Fibroblast of the aortic adventitia (primary cell): ENCODE data around the gene INPP5F. TPM values are rescaled to one million over a fixed set of nuclear protein-coding genes. Genes with fewer than 3 reads are reported as not detected.
A peak's percentile ranks its signal among the peaks of the same experiment; 100 is the strongest.

Source experiments
- DNase-seq: peaks from one replicate; pipeline ENCODE4 v3.0.0-alpha.2; 2010; ENCODE audit warnings: low read depth
- H3K4me3 ChIP-seq: 2 replicates; pipeline ENCODE4 v1.5.1; 2011; ENCODE audit warnings: low read depth, mild to moderate bottlenecking, control low read depth, low read length, moderate library complexity
- total RNA-seq: library from RNA; depleted of rRNA; stranded (reverse); fragments of >200 nt; gene quantifications from 2 replicates; pipeline ENCODE4 v1.2.3, GENCODE V29; 2012; ENCODE audit warnings: low replicate concordance
- TF ChIP-seq, protein P1 (sequence below): IDR thresholded peaks from 2 replicates; pipeline ENCODE4 v1.5.1; 2011; ENCODE audit warnings: mild to moderate bottlenecking, low read length, control low read depth, inconsistent platforms; ENCODE audit not compliant: insufficient read depth

Gene INPP5F
- total RNA-seq, 1 donor = 22.2 TPM

- TF ChIP-seq, protein P1, sequence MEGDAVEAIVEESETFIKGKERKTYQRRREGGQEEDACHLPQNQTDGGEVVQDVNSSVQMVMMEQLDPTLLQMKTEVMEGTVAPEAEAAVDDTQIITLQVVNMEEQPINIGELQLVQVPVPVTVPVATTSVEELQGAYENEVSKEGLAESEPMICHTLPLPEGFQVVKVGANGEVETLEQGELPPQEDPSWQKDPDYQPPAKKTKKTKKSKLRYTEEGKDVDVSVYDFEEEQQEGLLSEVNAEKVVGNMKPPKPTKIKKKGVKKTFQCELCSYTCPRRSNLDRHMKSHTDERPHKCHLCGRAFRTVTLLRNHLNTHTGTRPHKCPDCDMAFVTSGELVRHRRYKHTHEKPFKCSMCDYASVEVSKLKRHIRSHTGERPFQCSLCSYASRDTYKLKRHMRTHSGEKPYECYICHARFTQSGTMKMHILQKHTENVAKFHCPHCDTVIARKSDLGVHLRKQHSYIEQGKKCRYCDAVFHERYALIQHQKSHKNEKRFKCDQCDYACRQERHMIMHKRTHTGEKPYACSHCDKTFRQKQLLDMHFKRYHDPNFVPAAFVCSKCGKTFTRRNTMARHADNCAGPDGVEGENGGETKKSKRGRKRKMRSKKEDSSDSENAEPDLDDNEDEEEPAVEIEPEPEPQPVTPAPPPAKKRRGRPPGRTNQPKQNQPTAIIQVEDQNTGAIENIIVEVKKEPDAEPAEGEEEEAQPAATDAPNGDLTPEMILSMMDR = no peak
- H3K4me3 ChIP-seq = no peak overlapping the region
- no peak for DNase-seq
Measured at GRCh38 chr10:119747940-119748339, 22.1 kb downstream of the INPP5F start.

GRCh38 chr10:119748871-119749270, 23.0 kb downstream of the INPP5F start:
- H3K4me3 ChIP-seq = no peak overlapping the region
- no peak for DNase-seq
- TF ChIP-seq, protein P1 = no peak

GRCh38 chr10:119749455-119749854, 23.6 kb downstream of the INPP5F start:
- no peak for DNase-seq
- TF ChIP-seq, protein P1 = no peak
- H3K4me3 ChIP-seq = no peak overlapping the region

GRCh38 chr10:119750391-119751230, 24.8 kb downstream of the INPP5F start:
- peak; percentile 87 for DNase-seq
- TF ChIP-seq, protein P1 = peak; percentile 98

DNA sequence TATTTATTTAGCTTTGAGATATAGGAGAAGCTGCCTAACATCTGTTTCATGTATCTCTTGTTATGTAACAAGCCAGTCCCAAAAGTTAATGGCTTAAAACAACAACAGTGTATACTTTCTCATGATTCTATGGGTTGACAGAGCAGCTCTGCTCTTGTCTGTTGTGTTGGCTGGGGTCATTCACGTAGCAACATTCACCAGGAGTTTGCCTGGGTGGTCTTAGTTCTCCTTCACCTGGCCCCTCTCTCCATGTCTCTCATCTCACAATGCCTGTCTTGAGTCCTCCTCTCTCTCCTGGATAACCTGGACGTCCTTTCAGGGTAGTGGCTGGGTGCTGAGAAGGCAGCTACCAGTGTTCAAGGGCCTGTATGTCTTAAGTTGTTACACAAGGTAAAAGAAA, 27.5 kb downstream of the INPP5F start:
- TF ChIP-seq, protein P1 = no peak
- DNase-seq = no peak
- no peak overlapping the region for H3K4me3 ChIP-seq

More at GRCh38 chr10:119750391-119751230, 24.8 kb downstream of the INPP5F start:
- H3K4me3 ChIP-seq = no peak overlapping the region

DNA sequence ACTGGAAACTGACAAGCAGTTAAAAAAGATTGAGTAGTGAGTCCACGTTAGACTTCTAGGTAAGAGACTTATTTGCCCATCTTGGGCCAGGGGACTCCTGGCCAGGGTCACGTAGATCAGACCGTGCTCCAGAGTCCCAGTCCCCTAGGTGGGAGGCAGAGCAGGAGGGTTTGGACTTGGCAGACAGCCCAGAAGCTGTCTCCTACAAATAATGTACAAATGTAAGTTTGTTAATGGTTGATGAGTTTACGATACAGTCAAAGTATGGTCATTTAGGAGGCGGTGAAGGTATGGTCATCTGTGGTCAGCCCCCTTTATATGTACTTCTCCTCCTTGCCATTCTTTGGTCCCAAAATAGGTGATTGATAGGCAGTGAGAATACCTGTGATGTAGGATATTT, 28.2 kb downstream of the INPP5F start:
- TF ChIP-seq, protein P1 = no peak
- no peak overlapping the region for H3K4me3 ChIP-seq
- no peak for DNase-seq
